ENCODE measurements around the gene MTUS2.

GRCh38 chr13:29483211-29483610 is 663.1 kb downstream of the MTUS2 start:
- TF ChIP-seq CTCF (IDR thresholded peaks at IDR 0.05 in 4 of 5, conservative IDR thresholded peaks at IDR 0.05 in 1 of 5) = no peak
- TF ChIP-seq POLR2A (IDR thresholded peaks at IDR 0.05) = no peak

Measured in gastrocnemius medialis (tissue), 4 donors.